ENCODE results near the gene ST8SIA5.

DNA sequence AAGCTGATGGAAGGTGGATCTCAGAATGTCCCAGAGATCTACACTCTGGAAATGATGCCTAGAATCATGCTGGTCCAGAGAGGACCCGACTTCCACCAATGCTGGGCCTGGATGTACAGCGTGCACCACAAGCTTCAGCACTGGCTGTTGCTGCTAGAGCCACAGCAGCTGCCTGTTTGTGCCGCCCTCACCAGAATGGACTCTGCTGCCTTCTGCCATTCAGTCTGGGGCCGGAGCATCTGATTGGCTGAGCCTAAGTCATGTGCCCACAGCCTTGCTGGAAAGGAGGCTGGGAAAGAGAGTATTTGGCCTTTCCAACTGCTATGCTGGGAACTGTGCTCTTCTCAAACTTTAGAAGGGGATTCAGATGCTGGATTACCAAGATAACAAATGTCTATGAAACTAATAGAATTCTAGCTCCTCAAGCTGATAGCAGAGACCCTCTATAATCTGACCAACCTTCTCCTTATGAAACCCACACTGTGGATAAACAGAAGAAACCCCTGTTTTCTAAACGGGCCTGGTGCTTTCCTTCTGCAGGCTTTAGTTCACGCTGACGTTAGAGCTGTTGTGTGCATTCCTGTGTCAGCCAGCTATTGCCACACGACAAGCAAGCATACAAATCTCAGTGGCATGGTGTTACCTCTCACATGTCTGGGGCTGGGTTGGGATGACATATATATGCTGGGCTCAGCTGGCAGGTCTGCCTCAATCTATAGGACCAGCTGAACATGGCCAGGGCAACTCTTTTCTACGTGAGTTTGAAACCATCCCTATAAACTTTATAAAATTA, 95.7 kb downstream of the ST8SIA5 start:
- TF ChIP-seq, protein P1, sequence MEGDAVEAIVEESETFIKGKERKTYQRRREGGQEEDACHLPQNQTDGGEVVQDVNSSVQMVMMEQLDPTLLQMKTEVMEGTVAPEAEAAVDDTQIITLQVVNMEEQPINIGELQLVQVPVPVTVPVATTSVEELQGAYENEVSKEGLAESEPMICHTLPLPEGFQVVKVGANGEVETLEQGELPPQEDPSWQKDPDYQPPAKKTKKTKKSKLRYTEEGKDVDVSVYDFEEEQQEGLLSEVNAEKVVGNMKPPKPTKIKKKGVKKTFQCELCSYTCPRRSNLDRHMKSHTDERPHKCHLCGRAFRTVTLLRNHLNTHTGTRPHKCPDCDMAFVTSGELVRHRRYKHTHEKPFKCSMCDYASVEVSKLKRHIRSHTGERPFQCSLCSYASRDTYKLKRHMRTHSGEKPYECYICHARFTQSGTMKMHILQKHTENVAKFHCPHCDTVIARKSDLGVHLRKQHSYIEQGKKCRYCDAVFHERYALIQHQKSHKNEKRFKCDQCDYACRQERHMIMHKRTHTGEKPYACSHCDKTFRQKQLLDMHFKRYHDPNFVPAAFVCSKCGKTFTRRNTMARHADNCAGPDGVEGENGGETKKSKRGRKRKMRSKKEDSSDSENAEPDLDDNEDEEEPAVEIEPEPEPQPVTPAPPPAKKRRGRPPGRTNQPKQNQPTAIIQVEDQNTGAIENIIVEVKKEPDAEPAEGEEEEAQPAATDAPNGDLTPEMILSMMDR (IDR thresholded peaks at IDR 0.05) = no peak
- TF ChIP-seq POLR2AphosphoS5 (IDR thresholded peaks at IDR 0.05; ENCODE audit: low read depth, low read length) (no peak), RFX5 (IDR thresholded peaks at IDR 0.05; ENCODE audit: low read length) (no peak), JUND (IDR thresholded peaks at IDR 0.05) (no peak), RXRA (IDR thresholded peaks at IDR 0.05; ENCODE audit: borderline replicate concordance, low read depth) (no peak), SMC3 (IDR thresholded peaks at IDR 0.05; ENCODE audit: low read depth, low read length) (no peak), RCOR1 (IDR thresholded peaks at IDR 0.05; ENCODE audit: low read length) (no peak), EP300 (IDR thresholded peaks at IDR 0.05; ENCODE audit: borderline replicate concordance in 1 of 2, low read depth in 1 of 2, low read length in 1 of 2) (no peak), TAF1 (IDR thresholded peaks at IDR 0.05; ENCODE audit: borderline replicate concordance, low read depth, low read length) (no peak), MXI1 (IDR thresholded peaks at IDR 0.05; ENCODE audit: low read depth, low read length) (no peak)
- TF ChIP-seq, protein P2, sequence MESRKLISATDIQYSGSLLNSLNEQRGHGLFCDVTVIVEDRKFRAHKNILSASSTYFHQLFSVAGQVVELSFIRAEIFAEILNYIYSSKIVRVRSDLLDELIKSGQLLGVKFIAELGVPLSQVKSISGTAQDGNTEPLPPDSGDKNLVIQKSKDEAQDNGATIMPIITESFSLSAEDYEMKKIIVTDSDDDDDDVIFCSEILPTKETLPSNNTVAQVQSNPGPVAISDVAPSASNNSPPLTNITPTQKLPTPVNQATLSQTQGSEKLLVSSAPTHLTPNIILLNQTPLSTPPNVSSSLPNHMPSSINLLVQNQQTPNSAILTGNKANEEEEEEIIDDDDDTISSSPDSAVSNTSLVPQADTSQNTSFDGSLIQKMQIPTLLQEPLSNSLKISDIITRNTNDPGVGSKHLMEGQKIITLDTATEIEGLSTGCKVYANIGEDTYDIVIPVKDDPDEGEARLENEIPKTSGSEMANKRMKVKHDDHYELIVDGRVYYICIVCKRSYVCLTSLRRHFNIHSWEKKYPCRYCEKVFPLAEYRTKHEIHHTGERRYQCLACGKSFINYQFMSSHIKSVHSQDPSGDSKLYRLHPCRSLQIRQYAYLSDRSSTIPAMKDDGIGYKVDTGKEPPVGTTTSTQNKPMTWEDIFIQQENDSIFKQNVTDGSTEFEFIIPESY (IDR thresholded peaks at IDR 0.05; ENCODE audit: borderline replicate concordance, low read depth) = no peak
- TF ChIP-seq, protein P3, sequence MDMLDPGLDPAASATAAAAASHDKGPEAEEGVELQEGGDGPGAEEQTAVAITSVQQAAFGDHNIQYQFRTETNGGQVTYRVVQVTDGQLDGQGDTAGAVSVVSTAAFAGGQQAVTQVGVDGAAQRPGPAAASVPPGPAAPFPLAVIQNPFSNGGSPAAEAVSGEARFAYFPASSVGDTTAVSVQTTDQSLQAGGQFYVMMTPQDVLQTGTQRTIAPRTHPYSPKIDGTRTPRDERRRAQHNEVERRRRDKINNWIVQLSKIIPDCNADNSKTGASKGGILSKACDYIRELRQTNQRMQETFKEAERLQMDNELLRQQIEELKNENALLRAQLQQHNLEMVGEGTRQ (IDR thresholded peaks at IDR 0.05; ENCODE audit: borderline replicate concordance, low read depth, low read length) = peak; percentile 17; the same call in 1 of the 2 replicates
- TF ChIP-seq, protein P4, sequence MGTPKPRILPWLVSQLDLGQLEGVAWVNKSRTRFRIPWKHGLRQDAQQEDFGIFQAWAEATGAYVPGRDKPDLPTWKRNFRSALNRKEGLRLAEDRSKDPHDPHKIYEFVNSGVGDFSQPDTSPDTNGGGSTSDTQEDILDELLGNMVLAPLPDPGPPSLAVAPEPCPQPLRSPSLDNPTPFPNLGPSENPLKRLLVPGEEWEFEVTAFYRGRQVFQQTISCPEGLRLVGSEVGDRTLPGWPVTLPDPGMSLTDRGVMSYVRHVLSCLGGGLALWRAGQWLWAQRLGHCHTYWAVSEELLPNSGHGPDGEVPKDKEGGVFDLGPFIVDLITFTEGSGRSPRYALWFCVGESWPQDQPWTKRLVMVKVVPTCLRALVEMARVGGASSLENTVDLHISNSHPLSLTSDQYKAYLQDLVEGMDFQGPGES (IDR thresholded peaks at IDR 0.05; ENCODE audit: low read depth, low read length) = no peak

Measured in SK-N-SH (cell line).